Spleen (tissue), 11 donors: ENCODE data around the gene HTR6. TPM values are rescaled to one million over a fixed set of nuclear protein-coding genes. Genes with fewer than 3 reads are reported as not detected.

Experiments
- DNase-seq: peaks from one replicate; pipeline ENCODE4 v3.0.0-alpha.2; 2020
- H3K27ac ChIP-seq, 8 donors: fragments of 200-600 bp; sonication (generic) in 7 of 8; 1 replicate in 4 of 8; 2 replicates in 4 of 8; pipeline versions ENCODE4 v1.5.0 to v1.8.0; 2016 to 2021; ENCODE audit warnings: inconsistent platforms in 4 of 8, mild to moderate bottlenecking in 4 of 8, moderate library complexity in 1 of 8
- H3K27me3 ChIP-seq, 7 donors: fragments of 200-600 bp; sonication (generic) in 6 of 7; replicated peaks in 1 of 7; 1 replicate in 4 of 7; 2 replicates in 3 of 7; pipeline versions ENCODE4 v1.5.0 to v1.8.0; 2016 to 2021; ENCODE audit warnings: inconsistent platforms in 3 of 7, mild to moderate bottlenecking in 1 of 7
- H3K36me3 ChIP-seq, 6 donors: fragments of 200-600 bp; sonication (generic) in 5 of 6; 1 replicate in 4 of 6; 2 replicates in 2 of 6; pipeline versions ENCODE4 v1.5.0 to v1.8.0; 2016 to 2021; ENCODE audit warnings: inconsistent platforms in 2 of 6
- H3K4me1 ChIP-seq, 6 donors: fragments of 200-600 bp; sonication (generic) in 5 of 6; 1 replicate in 3 of 6; 2 replicates in 3 of 6; pipeline versions ENCODE4 v1.5.0 to v1.8.0; 2016 to 2021; ENCODE audit warnings: inconsistent platforms in 3 of 6
- H3K4me3 ChIP-seq, 8 donors: fragments of 200-600 bp; sonication (generic) in 7 of 8; 1 replicate in 4 of 8; 2 replicates in 4 of 8; pipeline versions ENCODE4 v1.5.0 to v1.8.0; 2016 to 2021; ENCODE audit warnings: inconsistent platforms in 4 of 8, mild to moderate bottlenecking in 4 of 8, moderate library complexity in 2 of 8
- H3K9me3 ChIP-seq, 8 donors: fragments of 200-600 bp; sonication (generic) in 7 of 8; 1 replicate in 4 of 8; 2 replicates in 4 of 8; pipeline versions ENCODE4 v1.5.0 to v1.8.0; 2016 to 2021; ENCODE audit warnings: inconsistent platforms in 4 of 8
- POLR2A ChIP-seq, 3 donors: fragments of 450-650 bp; IDR thresholded peaks; one replicate each; pipeline ENCODE4 v1.5.1; 2017; ENCODE audit warnings: antibody characterized with exemption in 3 of 3, mild to moderate bottlenecking in 1 of 3
- POLR2AphosphoS5 ChIP-seq, 3 donors: sonication (generic); formaldehyde crosslinking; IDR thresholded peaks; one replicate each; pipeline ENCODE4 v1.5.1; 2017; ENCODE audit warnings: antibody characterized with exemption in 3 of 3
- WGBS, 5 donors: extraction: QIAGEN DNeasy Blood & Tissue Kit in 3 of 5; methylation state at CpG; one replicate each; pipeline versions ENCODE4 v1.1.5 to v1.1.7; 2013 to 2018; 5-methylcytosine and 5-hydroxymethylcytosine counted together
- intact Hi-C: fragments of 100-400 bp; cut with DNase I; formaldehyde crosslinking; loops from one replicate; pipeline ENCODE4 v1.15.0; 2023; ENCODE audit warnings: low total_unique reads
- polyA plus RNA-seq, 3 donors: library from polyadenylated mRNA; stranded (reverse); fragments of 200-250 nt; gene quantifications; one replicate each; pipeline ENCODE4 v1.2.1, GENCODE V29; 2013
- total RNA-seq, 7 donors: library from RNA; depleted of rRNA in 3 of 7; stranded (reverse); fragments of >200 nt in 3 of 7; fragmentation: NEBNext Ultra II Directional in 4 of 7; extraction: Animal tissue kit (Norgen Biotek cat#: 25700) in 4 of 7; gene quantifications; one replicate each; pipeline versions ENCODE4 v1.1.0 to v1.2.1, GENCODE V29; 2016 to 2021
- TF ChIP-seq, protein P1 (sequence below), 11 experiments: fragments of 200-600 bp in 7 of 11; fragments of 450-650 bp in 4 of 11; sonication (generic) in 4 of 11; IDR thresholded peaks in 8 of 11; conservative IDR thresholded peaks in 3 of 11; 1 replicate in 7 of 11; 2 replicates in 4 of 11; pipeline versions ENCODE4 v1.4.0 to v1.8.0; 2016 to 2021; ENCODE audit warnings: antibody characterized with exemption in 11 of 11, inconsistent platforms in 4 of 11, mild to moderate bottlenecking in 1 of 11
- donor health status: healthy with polysubstance abuse.
- donor health status: DM: no; HTN: no; CAD: no; lungs with moderate emphysema.
- donor health status: DM: no; HTN: no; CAD: no.
- donor health status: Bipolar disorder and iron deficiency.
- donor health status: healthy.
- donor health status: DM: no; HTN: no; CAD: no.
- donor health status: DM: yes; HTN: yes; CAD: no.

Gene HTR6
- total and polyA plus RNA-seq, 10 donors: 0.06 to 0.47 (median 0.13) TPM; not detected in 7

DNA sequence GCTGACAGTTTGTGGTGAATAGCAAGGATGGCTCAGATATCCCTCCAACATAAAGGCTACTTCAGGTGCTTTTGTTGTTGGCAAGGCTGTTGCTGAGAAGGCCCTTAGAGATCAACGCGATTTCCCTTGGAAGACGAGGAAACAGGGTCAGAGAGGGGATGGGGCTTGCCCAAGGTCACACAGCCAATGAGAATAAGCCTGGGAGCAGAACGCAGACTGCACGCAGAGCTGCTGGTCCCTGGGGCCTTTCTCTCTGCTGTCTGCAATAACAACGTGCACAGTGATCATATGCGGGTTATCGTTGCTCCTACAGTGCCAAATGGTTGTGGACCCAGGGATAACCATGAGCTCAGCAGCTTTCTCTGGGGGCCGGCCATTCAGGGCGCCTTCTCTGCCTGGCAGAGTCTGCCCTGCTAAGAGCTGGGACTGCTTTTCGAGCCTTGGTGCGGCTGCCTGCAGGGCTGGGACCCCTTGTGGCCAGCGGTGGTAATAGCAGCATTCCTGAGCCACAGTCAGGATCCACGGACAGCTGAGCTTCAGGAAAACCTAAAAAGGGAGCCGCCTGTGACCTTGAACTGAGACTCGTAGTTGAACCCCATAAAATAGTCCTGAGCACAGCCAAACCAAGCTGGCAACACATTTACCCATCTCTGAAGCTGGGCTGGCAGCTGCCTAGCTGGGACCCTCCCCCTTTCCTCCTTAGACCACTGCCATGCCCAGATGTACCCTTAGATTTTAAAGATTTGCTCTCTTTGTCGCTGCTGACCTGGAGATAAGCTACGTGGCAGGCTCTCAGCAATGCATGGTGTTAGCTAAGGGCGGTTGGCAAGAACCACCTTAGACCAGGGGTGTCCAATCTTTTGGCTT lies 39.8 kb downstream of the HTR6 start:
- intact Hi-C loops: loop anchor here (5.0 kb wide), 1 partner anchor 42 kb away; the partner anchor contains the start of gene HTR6
- peaks cover 4 to 18% (median 8%) of the 10 kb centered on the region in 6 donors for H3K4me1 ChIP-seq
- no peaks in the 10 kb centered on the region for H3K27me3 ChIP-seq
- DNase-seq: peak; percentile 84
- no peak overlapping the region for H3K27ac ChIP-seq
- WGBS, 5 donors: 39 to 44% (median 40%) methylated on average over 16 to 19 of the region's 19 CpGs
- H3K9me3 ChIP-seq: no peaks in the 10 kb centered on the region
- H3K4me3 ChIP-seq: no peak overlapping the region
- TF ChIP-seq, protein P1, sequence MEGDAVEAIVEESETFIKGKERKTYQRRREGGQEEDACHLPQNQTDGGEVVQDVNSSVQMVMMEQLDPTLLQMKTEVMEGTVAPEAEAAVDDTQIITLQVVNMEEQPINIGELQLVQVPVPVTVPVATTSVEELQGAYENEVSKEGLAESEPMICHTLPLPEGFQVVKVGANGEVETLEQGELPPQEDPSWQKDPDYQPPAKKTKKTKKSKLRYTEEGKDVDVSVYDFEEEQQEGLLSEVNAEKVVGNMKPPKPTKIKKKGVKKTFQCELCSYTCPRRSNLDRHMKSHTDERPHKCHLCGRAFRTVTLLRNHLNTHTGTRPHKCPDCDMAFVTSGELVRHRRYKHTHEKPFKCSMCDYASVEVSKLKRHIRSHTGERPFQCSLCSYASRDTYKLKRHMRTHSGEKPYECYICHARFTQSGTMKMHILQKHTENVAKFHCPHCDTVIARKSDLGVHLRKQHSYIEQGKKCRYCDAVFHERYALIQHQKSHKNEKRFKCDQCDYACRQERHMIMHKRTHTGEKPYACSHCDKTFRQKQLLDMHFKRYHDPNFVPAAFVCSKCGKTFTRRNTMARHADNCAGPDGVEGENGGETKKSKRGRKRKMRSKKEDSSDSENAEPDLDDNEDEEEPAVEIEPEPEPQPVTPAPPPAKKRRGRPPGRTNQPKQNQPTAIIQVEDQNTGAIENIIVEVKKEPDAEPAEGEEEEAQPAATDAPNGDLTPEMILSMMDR (IDR thresholded peaks at IDR 0.05 in 8 of 11, conservative IDR thresholded peaks at IDR 0.05 in 3 of 11): peak; percentile 52 to 91 (median 85)
- TF ChIP-seq POLR2A (IDR thresholded peaks at IDR 0.05) (no peak), POLR2AphosphoS5 (IDR thresholded peaks at IDR 0.05) (peak in 1 of 3 donors; percentile 39)
- H3K36me3 ChIP-seq: peaks cover 0 to 70% (median 18%) of the 10 kb centered on the region in 6 donors

DNA sequence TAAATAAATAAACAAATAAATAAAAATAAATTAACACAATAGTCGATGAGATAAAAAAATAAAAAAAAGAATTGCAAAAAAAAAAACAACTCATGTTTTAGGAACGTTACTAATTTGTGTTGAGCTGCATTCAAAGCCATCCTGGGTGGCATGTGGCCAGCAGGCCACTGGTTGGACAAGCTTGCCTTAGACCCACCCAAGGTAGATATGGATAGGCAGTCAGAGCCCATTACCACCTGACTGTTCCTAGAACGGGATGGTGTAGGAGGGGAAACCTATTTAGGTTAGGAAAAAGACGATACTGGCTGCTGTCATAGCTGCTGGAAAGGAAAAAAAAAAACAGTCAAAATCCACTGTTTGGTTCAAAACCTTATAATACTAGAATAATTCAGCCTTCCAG lies 40.8 kb downstream of the HTR6 start:
- TF ChIP-seq, protein P1 (IDR thresholded peaks at IDR 0.05 in 8 of 11, conservative IDR thresholded peaks at IDR 0.05 in 3 of 11): no peak
- TF ChIP-seq POLR2AphosphoS5 (IDR thresholded peaks at IDR 0.05): no peak
- TF ChIP-seq POLR2A (IDR thresholded peaks at IDR 0.05): no peak
- Histone ChIP-seq H3K9me3 (no peaks in the 10 kb centered on the region), H3K4me1 (peaks cover 4 to 28% (median 8%) of the 10 kb centered on the region in 6 donors), H3K36me3 (peaks cover 0 to 70% (median 10%) of the 10 kb centered on the region in 6 donors), H3K27me3 (no peaks in the 10 kb centered on the region), H3K27ac (no peak overlapping the region), H3K4me3 (no peak overlapping the region)
- intact Hi-C loops: no loop called here
- 87 to 97% (median 91%) methylated on average over 4 of the region's 4 CpGs for WGBS, 5 donors
- DNase-seq: no peak

DNA sequence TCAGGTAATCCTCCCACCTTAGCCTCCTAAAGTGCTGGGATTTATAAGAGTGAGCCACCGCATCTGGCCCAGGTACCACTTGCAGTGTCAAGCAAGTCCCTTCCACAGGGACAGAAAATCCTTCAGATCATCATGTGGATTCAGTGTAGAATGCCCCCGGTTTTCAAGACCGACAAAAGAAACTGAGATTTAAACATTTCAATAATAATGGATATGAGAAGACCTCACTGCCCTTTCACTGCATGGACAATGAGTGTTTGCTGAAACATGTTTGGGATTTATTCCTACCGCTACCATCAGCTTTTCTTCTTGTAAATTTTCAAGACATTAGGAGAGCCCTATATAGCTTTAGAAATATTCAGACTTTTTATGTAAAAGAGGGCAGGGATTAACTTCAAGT lies 41.5 kb downstream of the HTR6 start:
- Histone ChIP-seq H3K36me3 (peaks cover 0 to 67% (median 4%) of the 10 kb centered on the region in 6 donors), H3K4me3 (no peak overlapping the region), H3K4me1 (peaks cover 4 to 35% (median 8%) of the 10 kb centered on the region in 6 donors), H3K9me3 (no peaks in the 10 kb centered on the region), H3K27ac (no peak overlapping the region), H3K27me3 (no peaks in the 10 kb centered on the region)
- intact Hi-C loops: no loop called here
- no peak for TF ChIP-seq POLR2A (IDR thresholded peaks at IDR 0.05)
- TF ChIP-seq, protein P1 (IDR thresholded peaks at IDR 0.05 in 8 of 11, conservative IDR thresholded peaks at IDR 0.05 in 3 of 11): no peak
- TF ChIP-seq POLR2AphosphoS5 (IDR thresholded peaks at IDR 0.05): no peak
- 89 to 98% (median 94%) methylated on average over 4 of the region's 4 CpGs for WGBS, 5 donors
- DNase-seq: no peak

DNA sequence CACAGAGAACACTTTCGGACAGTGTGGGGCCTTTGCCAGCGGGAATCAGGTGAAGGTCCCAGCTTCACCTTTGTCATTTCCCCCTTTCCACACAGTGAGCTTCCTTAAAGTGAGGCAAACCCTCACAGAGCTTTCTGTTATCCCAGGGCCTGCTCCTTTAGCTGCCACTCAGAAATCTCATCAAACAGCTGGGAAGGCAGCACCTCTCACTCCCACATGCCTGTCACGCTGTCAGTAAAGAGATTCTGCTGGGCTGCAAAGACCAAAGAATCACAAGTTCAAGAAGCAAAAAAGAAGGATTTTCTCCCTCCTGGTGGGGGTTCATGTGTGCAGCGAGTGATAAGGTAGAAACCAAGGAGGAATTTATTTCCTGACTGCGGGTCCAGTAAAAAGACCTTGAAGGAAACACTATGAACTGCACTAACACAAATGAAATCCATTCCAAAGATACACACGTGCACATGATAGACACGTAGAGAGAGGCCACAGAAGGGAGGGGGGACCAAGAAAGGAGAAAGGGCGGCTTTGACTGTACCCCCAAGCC lies 44.0 kb downstream of the HTR6 start:
- no peak for DNase-seq
- H3K27me3 ChIP-seq: no peaks in the 10 kb centered on the region
- TF ChIP-seq, protein P1 (IDR thresholded peaks at IDR 0.05 in 8 of 11, conservative IDR thresholded peaks at IDR 0.05 in 3 of 11): no peak
- TF ChIP-seq POLR2A (IDR thresholded peaks at IDR 0.05) (no peak), POLR2AphosphoS5 (IDR thresholded peaks at IDR 0.05) (no peak)
- no peak overlapping the region for H3K4me3 ChIP-seq
- H3K36me3 ChIP-seq: peaks cover 0 to 76% (median 6%) of the 10 kb centered on the region in 6 donors
- no peak overlapping the region for H3K27ac ChIP-seq
- WGBS, 5 donors: 84 to 87% (median 86%) methylated on average over 8 of the region's 8 CpGs
- peaks cover 4 to 39% (median 8%) of the 10 kb centered on the region in 6 donors for H3K4me1 ChIP-seq
- intact Hi-C loops: no loop called here
- no peaks in the 10 kb centered on the region for H3K9me3 ChIP-seq
